GM13977 (cell line): Measurements from ENCODE around the gene POTEG.
"Not testable (repeated sequence)": the region's sequence is repeated elsewhere in the genome, so short reads cannot be mapped to it uniquely, and the experiment has no call there.

Source experiments
- DNase-seq: peaks from one replicate; pipeline ENCODE4 v3.0.0; 2012; ENCODE audit warnings: low spot score
- in situ Hi-C: fragments of 300-500 bp; cut with MboI; formaldehyde crosslinking; loops from one replicate; pipeline ENCODE4 v1.12.0; 2022; ENCODE audit warnings: low sequenced_read_pairs, low pct_unique_long_range_greater_than_20kb, mixed read lengths, inconsistent platforms; ENCODE audit not compliant: unreplicated experiment

Gene POTEG

GRCh38 chr14:19384088-19384781 lies 49.9 kb downstream of the POTEG start:
- DNase-seq, in situ Hi-C loops: not testable (repeated sequence)

- in situ Hi-C loops, DNase-seq: not testable (repeated sequence)
Observed at GRCh38 chr14:19383008-19383584, 51.0 kb downstream of the POTEG start.

GRCh38 chr14:19380137-19380536 lies 54.0 kb downstream of the POTEG start:
- in situ Hi-C loops, DNase-seq: not testable (repeated sequence)

GRCh38 chr14:19374451-19374903 lies 59.7 kb downstream of the POTEG start:
- DNase-seq, in situ Hi-C loops: not testable (repeated sequence)

GRCh38 chr14:19372813-19373500 lies 61.2 kb downstream of the POTEG start:
- in situ Hi-C loops: not testable (repeated sequence)
- DNase-seq: peak; percentile 1

- in situ Hi-C loops, DNase-seq: not testable (repeated sequence)
Observed at GRCh38 chr14:19371767-19372166, 62.4 kb downstream of the POTEG start.

- DNase-seq, in situ Hi-C loops: not testable (repeated sequence)
Observed at GRCh38 chr14:19362803-19363202, 71.3 kb downstream of the POTEG start.

- DNase-seq, in situ Hi-C loops: not testable (repeated sequence)
Observed at GRCh38 chr14:19362323-19362722, 71.8 kb downstream of the POTEG start.

GRCh38 chr14:19361636-19362253 lies 72.4 kb downstream of the POTEG start:
- DNase-seq, in situ Hi-C loops: not testable (repeated sequence)

GRCh38 chr14:19360937-19361635 lies 73.1 kb downstream of the POTEG start:
- DNase-seq, in situ Hi-C loops: not testable (repeated sequence)
